ENCODE data around the gene AGMAT.
A peak's percentile ranks its signal among the peaks of the same experiment; 100 is the strongest.

Gene AGMAT, protein sequence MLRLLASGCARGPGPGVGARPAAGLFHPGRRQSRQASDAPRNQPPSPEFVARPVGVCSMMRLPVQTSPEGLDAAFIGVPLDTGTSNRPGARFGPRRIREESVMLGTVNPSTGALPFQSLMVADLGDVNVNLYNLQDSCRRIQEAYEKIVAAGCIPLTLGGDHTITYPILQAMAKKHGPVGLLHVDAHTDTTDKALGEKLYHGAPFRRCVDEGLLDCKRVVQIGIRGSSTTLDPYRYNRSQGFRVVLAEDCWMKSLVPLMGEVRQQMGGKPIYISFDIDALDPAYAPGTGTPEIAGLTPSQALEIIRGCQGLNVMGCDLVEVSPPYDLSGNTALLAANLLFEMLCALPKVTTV

DNA sequence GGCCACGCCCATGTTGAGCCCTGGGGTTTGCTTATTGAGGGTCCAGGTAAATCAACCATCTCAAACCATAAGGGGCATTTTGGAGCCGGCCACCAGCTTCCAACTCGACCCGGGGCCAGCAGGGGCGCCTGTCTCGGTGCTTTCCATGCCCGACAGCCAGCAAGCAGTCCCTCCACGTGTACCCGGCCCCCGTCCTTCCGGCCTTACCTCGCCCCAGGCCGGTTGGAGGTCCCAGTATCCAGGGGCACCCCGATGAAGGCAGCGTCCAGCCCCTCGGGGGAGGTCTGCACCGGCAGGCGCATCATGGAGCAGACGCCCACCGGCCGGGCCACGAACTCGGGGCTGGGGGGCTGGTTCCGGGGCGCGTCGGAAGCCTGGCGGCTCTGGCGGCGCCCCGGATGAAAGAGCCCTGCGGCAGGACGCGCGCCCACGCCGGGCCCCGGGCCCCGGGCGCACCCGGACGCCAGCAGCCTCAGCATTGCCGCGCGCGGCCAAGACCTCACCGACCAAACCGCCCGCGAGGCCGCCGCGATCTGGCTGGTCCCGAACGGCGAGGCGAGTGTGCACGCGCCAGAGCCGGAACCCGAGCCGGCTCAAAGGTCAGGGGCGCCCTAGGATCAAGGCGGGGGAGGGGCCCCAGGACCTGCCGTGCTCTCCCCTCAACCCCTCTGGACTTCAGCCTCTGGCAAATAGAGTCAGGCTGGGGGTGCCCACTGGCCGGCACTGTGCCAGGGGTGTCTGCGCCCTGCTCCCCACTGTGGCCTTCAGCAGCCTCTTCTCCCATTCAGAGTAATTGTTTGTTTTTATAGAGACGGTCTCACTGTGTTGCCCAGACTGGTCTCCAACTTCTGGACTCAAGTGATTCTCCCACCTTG is at the start of gene AGMAT:
Gene AGMAT (minus strand): TSS at position 563 of the 875 bp plus-strand sequence. CDS start 84 bp downstream, at position 479.
- DNase-seq, result no peak

DNA sequence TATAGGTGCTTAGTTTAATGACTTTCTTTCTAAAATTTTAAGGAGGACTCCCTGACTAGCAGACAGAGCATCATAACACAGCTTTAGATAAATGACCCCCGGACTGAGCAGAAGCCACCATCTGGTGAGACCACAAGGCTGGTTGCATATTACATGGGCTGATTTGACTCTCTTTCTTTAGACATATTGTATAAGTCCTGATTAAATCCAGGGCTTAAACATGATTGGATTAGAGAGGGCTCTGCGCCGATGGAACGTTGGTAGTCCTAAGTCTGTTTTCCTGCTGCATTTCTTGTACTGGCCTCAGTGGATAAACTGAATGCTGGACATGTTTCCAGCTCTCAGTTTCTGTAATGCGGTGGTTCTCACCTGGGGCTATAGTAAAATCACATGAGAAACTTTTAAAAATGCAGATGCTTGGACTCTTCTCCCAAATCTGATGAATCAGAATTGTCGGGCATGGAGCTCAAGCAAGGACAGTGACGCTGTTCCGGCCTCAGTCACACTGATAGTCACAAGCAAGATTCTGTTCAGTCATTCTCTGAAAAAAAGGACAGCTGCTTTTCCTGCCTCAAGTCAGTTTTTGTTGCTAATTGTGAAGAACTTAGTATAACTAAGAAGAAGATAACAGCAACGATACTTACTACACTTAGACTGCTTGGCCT is 49.0 kb upstream of the AGMAT start:
- DNase-seq, result no peak

DNA sequence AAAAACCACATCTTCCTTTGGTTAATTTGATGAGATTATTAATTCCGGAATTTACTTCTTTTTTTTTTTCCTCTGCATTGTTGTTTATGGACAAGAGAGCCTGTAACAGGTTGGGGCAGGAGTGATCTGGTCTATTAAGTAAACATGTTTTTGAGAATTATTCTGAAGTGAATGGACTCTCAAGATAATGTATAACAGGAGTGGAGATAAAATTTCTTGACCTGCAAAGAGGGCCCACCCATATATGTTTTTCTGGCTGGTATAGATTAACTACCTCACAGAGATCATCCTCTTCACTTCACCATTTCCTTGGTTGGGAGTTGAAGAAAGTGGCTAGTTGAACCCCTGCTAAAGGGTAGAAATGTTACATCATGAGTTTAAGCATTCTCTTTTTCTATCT is 43.2 kb upstream of the AGMAT start:
- no peak for DNase-seq

DNA sequence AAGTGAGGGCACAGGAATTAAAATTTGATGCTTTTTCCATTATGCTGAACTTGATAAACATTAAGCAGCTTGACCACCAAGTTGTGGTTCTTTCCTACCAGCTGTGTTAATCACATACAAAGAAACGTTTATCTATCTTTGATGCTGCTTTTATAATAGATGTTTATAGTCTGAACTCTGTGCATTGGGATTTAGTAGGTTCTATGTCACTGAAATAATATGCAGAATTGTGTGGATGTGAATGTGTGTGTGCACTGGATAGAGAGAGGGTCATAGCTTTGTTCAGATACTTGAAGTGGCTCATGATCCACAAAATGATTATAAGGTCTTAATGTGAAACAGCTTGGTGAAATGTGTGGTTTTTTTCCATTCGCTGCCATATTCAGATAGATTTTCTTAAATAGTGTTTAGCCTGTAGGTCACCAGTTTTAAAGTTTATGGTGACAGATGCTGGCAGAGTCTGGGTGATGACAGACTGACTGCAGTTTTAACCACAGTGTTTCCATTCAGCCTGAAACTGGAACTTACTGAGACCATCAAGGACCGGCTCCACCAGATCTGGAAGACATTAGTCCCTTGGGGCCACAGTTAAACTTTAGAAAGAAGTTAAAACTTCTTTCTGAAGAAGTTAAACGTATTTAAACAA is 42.6 kb upstream of the AGMAT start:
- DNase-seq, result no peak

DNA sequence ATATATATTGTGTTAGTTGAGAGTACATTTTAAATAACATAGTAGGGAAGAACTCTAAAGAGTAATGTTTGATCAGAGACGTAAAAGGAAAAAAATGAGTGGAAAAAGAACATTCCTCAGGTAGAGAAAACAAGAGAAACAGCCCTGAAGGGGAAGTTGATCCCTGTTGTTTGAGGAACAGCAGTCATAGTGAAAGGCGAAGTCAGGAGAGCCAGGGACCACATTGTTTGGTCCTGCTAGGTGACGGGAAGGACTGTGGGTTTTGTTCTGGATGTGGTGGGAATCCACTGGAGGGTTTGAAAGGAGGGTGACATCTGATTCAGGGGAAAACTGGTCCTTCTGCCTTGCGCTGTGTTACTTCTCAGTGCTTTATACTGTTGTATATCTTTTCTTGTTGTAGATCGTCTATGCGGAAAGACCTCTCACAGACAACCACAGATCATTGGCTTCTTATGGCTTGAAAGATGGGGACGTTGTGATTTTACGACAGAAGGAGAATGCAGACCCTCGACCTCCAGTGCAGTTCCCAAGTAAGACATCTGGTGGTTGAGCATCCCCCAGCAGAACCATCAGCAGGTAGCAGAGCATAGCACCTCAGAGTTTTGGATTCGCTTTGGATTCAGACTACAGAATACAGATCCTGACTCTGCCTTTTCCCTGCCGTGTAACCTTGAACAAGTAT is 41.6 kb upstream of the AGMAT start:
- DNase-seq, result peak in 2 of 58 donors; percentile 5 to 6

DNA sequence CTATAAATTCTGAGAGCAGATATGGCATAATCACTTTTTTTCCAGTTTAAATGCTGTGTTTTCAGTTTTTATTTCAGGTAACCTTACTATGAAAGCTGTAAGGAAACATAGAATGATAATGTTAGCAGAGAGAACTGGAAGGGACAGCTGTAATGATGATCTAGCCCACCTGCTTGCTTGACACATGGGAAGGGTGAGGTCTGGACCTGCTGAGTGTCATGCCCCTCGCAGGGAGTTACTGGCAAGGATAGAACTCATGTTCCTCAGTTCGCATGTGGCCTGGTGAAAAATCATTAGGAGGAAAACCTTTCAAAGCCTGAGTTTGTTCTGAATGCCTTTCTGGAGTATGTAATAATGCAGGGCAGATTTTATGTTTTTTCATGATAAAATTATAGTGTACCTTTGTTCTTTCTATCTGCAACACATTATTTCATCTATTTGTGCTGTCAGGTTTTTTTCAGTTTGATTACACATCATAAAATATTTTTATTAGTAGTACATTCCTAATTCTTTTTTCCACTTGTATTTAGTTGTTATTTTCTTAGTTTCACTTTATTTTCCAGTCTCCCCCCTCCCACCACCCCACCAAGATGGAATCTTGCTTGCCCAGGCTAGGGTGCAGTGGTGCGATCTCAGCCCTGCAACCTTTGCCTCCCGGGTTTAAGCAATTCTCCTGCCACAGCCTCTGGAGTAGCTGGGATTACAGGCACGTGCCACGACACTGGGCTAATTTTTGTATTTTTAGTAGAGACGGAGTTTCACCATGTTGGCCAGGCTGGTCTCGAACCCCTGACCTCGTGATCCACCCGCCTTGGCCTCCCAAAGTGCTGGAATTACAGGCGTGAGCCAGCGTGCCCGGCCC is 40.4 kb upstream of the AGMAT start:
- DNase-seq, result no peak

DNA sequence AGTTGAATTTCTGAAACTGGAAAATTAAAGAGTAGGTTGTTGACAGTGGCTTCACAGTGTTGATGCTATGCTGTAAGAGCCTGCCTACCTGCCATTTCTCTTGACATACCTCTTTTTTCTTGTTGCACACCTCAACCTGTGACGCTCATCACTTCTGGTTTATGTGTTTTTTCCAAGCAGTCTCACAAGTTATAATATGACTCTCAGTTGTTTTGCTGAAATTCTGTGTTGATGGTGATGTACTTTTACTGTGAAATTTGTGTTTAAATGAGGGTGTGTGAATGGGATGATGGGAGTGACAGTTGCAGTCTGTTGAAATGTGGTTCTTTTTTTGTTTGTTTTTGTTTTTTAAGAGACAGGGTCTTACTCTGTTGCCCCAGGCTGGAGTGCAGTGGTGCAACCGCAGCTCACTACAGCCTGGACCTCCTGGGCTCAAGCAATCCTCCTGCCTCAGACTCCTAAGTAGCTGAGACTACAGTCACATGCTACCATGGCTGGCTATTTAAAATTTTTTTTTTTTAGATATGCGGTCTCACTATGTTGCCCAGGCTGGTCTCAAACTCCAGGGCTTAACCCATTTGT is 39.4 kb upstream of the AGMAT start:
- no peak for DNase-seq

DNA sequence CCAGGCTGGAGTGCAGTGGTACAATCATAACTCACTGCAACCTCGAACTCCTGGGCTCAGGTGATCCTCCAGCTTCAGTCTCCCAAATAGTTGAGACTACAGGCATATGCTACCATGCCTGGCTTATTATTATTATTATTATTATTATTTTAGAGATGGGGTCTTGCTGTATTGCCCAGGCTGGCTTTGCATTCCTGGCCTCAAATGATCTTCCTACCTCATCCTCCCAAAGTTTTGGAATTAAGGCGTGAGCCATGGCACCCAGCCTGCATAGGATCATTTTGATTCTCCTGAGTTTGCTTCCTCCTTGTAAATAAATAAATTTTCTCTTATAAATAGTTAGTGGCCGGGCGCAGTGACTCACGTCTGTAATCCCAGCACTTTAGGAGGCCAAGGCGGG is 38.6 kb upstream of the AGMAT start:
- no peak for DNase-seq

DNA sequence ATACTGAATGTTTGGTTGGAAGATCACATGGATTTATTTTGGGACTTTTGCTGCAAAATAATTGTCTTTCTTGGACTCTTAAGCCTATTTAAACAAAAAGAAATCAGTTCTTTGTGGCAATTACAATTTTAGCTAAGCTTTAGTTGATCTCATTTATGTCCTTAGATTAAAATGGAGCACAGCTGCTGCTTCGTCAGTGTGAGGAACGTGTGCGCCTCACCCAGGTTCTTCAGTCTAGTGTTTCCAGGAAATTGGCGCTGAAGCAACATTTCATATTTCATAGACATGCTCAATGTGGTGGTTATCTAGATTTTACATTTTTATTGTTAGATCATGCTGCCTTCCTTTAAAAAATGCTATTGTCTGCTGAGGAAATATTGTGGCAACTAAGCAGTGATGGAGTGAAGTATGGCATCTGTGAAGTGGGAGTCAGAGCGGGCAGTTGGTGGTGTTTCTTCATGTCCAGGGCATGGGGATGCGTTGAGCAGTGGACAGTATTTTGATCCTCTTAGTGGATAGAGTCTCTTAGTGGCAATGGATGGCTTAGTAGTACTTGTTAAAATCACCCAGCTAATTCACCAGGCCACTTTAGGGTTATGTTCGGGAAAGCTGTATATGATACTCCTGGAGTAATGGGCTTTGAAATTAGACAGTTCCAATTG is 38.0 kb upstream of the AGMAT start:
- peak in 3 of 58 donors; percentile 7 to 33 (median 14) for DNase-seq

DNA sequence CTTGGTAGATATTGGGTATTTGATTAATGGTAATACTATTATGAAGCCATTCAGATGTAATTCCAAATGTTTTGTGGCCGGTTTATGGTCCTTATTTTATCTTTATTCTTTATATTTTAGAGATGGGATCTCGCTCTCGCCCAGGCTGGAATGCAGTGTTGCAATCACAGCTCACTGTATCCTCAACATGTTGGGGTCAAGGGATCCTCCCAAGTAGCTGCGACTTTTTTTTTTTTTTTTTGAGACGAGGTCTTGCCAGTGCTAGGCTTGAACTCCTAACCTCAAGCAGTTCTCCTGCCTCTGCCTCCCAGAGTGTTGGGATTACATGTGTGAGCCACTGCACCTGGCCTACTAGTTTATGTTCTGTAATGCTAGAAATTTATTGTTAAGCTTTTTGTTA is 37.1 kb upstream of the AGMAT start:
- DNase-seq, result no peak

DNA sequence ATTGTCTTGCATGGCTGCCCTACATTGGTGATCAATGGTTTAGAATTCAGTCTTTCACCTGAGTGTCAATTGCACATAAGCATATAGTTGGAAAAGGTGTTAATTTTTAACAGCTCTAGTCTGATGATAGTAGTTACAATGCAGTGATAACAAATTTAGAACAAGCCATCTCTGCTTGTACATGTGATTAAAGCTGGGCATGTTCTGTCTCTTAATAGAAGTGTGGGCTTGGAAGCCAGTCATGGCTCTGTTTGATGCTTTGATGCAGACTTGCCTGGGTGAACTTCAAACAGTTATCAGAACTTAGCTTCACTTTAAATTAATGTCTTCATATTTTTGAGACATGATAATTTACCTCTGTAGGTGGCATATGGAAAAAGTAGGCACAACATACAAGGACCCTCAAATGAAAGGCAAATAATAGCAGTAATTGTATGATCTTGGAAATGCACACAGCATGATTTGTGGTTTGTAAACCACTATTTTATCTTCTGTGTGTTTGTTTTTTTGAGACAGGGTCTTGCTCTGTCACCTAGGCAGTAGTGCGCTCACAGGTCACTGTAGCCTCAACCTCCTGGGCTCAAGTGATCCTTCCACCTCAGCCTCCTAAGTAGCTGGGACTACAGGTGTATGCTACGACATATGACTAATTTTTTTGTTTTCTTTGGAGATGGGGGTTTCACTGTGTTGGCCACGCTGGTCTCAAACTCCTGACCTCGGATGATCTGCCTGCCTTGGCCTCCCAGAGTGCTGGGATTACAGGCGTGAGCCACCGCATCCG is 36.2 kb upstream of the AGMAT start:
- DNase-seq, result no peak

DNA sequence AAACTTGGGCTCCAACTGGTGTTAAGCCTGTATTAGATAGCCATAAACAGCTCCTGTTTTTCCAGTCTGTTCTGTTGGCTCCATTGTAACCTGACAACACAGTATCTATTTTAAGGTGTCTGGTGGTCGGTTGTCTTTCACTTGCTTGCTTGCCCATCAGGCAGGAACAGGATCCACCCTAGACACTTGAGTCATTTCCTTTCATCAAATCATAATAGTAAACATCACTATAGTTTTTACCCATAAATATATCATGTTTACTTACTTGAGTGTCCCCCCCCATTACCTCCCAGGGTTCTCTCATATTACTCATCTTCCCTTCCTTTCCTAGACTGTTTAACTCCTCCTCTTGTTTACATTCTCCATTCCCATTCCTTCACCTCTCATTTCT is 35.3 kb upstream of the AGMAT start:
- DNase-seq, result no peak

DNA sequence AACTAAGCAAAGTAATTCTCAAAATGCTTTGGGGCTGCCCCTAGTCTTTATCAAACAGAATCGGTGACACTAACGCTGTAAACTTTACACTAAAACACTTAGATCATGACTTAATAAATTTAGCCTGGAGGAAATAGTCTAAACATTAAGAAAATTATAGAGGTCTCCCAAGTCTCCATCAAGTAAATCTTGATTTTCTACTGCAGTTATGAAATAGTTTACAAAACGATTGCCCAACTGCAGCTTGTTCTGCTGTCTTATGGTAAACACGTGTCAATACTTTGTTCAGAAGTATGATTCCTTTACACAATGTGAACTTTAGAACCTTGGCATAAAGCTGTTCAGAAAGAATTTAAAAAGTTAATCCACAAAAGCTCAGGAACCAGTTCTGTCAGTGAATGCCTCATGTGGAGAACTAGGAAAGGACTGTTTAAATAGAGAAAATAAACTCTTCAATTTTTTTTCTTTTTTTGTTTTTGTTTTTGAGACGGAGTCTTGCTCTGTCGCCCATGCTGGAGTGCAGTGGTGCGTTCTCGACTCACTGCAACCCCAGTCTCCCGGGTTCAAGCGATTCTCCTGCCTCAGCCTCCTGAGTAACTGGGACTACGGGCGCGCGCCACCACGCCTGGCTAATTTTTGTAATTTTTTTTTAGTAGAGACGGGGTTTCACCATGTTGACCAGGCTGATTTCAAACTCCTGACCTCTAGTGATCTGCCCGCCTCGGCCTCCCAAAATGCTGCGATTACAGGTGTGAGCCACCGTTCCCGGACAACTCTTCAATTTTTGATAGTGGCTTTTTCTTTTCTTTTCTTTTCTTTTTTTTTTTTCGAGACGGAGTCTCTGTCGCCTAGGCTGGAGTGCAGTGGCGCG is 34.0 kb upstream of the AGMAT start:
- DNase-seq, result no peak

DNA sequence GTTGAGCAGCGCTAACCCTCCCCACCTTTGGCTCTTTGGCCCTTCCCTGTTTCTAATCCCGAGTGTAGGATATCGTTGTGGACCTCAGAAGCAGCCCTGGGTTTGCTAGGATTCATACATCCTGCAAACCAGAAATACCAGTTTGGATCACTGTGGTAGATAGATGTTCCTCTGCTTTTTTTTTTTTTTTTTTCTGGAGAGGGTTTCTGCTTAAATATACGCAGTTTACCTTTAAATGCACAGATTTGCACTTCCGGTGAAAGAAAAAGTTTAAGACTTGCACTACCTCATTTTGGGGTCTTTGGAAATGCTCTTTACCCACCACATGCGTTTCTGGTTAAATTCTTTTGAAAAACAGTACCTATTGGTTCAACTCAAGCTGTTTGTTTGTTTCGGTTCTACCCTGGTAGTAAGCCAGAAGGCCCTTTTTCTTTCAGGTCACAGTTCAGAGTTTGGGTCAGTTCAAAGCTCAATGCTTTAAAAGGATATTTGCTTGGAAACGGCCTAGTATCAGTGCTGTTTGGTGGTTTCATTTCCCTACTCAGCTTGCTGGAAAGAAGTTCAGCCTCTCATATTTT is 33.3 kb upstream of the AGMAT start:
- no peak for DNase-seq

DNA sequence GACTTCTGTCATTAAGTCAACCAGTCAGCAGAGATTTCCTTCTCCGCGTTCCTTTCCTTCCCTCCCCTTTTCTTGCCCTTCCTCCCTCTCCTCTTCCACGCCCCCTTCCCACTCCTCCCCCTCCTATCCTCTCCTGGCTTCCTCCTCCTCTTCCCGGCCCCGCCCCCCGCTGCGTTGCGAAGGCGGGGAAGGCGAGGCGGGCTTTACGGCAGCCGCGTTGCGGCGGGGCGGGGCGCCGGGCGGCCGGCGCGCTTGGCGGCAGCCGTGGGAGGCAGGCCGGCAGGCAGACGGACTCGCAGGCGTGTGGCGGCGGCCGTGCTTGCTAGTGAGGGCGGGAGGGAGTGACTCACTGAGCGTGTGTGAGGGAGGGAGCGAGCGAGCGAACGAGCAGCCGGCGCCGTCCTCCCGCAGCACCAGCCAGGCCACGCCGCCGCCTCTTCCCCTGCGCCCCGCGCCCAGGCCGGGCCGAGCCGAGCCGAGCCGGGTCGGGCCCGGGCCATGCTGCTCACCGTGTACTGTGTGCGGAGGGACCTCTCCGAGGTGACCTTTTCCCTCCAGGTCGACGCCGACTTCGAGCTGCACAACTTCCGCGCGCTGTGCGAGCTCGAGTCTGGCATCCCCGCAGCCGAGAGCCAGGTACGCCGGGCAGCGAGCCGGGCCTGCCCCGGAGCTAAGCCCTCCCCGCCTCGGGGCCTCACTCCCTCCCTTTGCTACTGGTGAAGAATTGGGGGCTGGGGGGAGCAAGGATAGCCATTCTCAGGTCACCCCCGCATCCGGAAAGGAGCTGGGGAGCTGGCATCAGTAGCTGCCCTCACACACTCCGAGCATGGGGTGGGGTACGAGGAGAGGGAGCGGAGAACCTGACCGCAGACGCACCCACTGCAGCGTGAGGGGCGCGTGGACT is 32.6 kb upstream of the AGMAT start, which contains the start of gene DDI2:
Gene DDI2 (plus strand): TSS at position 286 of the 904 bp plus-strand sequence. CDS start 213 bp downstream, at position 499.
- peak; percentile 45 to 97 (median 93) for DNase-seq

All from anterior cingulate cortex (tissue), 58 donors.